GM18907 (cell line): ENCODE data around the gene NUMA1.

ENCODE experiments used
- ATAC-seq: cut with Tn5 transposase; IDR thresholded peaks from one replicate; pipeline ENCODE4 v1.9.1; 2021; ENCODE audit warnings: mild to moderate bottlenecking, moderate library complexity; ENCODE audit not compliant: unreplicated experiment

NUMA1 gene

DNA sequence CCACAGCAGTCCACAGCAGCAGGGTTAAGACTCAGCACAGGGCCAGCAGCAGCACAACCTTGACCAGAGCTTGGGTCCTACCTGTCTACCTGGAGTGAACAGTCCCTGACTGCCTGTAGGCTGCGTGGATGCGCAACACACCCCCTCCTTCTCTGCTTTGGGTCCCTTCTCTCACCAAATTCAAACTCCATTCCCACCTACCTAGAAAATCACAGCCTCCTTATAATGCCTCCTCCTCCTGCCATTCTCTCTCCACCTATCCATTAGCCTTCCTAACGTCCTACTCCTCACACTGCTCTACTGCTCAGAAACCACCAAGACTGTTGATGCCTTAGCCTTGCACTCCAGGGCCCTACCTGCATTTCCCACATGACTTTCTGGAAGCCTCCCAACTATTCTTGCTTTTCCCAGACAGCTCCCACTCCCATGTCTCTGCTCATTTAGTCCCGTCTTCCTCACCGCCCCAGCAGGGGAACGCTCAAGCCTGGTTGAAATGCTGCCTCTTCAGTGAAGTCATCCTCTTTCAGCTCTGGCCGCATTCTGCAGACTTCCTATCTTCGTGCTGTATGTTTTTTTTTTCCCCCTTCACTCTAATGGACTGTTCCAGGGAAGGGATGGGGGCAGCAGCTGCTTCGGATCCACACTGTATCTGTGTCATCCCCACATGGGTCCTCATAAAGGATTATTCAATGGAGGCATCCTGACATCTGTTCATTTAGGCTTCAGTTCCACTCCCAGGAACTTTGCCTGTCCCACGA lies 78.3 kb downstream of the NUMA1 start:
- ATAC-seq, result no peak

DNA sequence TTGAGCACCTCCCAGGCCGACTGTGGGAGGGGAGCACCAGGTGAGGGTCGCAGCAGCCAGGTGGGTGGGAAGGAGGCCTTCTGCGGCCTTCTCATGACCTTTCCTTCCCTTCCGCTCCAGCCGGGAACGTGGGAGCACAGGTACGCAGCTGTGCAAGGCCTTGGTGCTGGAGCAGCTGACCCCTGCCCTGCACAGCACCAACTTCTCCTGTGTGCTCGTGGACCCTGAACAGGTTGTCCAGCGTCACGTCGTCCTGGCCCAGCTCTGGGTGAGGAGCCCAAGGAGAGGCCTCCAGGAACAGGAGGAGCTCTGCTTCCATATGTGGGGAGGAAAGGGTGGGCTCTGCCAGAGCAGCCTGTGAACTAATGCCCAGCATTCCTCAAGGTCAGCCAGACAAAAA lies 79.1 kb downstream of the NUMA1 start:
- ATAC-seq, result no peak

DNA sequence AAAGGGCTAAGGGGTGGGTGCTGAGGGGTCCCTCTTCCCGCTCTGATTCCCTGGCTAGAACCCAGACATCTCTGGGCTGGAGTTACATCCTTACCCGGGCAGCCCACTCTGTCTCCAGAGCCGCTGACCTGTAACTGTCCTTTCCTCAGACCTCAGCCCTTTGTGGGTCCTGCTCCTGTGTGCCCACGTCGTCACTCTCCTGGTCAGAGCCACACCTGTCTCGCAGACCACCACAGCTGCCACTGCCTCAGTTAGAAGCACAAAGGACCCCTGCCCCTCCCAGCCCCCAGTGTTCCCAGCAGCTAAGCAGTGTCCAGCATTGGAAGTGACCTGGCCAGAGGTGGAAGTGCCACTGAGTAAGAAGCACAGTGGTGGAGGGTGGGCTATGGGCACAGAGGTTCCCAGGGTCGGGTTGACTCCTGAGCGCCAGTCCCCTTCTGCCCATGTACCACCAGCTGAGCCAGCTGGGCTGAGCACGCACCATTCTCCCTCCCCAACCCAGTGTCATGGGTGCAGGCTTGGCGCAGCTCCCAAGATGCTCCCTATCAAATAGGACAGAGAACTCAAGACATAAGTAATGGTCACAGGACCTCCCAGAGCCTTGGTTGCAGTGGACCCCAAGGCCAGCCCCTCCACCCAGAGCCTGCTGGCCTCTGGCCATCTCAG lies 80.0 kb downstream of the NUMA1 start:
- ATAC-seq, result no peak

DNA sequence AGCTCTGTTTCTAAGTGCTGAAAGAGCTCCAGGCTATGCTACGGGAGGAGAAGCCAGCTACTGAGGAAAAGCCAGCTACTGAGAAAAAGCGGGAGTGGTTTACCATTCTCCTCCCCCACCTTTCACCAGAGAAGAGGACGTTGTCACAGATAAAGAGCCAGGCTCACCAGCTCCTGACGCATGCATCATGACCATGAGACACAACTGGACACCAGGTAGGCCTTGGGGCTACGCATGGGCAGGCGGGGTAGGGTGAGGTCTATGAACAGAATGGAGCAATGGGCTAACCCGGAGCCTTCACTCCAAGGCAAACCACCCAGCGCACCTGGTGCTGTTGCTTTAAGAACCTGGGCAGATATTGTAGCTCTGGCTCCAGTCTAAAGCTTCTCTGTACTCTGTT lies 80.5 kb downstream of the NUMA1 start:
- ATAC-seq, result no peak

DNA sequence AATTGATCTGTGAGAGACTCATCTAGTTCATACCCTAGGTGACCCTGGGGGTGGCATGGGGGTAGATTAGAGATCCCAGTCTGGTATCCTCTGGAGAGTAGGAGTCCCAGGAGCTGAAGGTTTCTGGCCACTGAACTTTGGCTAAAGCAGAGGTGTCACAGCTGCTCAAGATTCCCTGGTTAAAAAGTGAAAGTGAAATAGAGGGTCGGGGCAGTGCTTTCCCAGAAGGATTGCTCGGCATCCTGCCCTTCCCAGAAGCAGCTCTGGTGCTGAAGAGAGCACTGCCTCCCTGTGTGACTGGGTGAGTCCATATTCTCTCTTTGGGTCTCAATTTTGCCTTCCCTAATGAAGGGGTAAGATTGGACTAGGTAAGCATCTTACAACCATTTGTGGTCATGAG lies 81.0 kb downstream of the NUMA1 start:
- ATAC-seq, result no peak

DNA sequence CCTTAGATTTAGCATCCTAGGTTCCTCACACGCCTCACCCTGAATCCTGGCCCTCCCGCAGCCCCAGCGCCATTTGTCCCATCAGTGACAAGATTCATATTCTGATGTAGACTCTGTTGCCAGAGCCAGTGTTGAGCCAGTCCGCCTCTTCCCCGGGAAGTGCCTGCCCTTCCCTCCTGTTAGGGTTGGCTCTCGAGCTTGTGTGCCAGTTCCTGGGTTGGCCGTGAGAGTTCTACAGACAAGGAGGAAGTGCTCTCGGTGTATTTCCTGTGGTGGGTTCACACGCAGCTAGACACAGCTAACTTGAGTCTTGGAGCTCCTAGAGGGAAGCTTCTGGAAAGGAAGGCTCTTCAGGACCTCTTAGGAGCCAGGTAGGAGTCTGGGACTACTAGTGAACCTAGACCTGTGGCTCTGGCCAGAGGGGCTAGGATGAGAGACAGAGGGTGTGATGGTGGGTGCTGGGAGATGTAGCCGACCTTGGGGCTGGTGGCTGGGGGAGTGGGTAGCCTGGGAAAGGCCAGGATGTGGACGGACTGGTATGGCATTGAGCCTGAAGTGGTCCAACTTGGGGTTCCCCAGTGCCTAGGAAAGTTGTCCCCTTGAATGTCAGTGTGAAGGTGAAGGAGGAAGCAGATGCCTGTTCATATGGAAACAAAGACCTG lies 81.6 kb downstream of the NUMA1 start, which contains the start of gene IL18BP:
TSS of gene IL18BP (plus strand) at position 261 of the 662 bp plus-strand sequence. CDS start 1,076 bp downstream, outside the sequence.
- no peak for ATAC-seq

DNA sequence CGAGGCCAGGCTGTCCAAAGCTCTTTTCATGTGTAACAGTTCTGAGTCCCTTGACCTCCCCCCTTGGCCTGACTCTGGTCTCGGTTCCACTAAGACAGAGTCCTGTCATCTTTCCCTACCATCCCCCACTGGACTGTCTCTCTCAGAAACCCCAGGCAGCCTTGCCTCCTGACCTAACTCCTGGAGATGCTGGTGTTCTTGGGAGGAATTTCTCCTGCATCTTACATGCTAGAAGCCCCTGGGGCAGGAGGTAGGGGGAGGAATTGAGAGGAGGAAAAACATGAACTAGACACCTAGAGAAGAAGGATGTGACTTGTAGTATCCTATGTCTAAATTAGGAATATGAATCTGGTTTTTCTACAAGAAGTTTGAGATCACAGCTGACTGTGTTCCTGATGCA lies 82.3 kb downstream of the NUMA1 start:
- ATAC-seq, result no peak

DNA sequence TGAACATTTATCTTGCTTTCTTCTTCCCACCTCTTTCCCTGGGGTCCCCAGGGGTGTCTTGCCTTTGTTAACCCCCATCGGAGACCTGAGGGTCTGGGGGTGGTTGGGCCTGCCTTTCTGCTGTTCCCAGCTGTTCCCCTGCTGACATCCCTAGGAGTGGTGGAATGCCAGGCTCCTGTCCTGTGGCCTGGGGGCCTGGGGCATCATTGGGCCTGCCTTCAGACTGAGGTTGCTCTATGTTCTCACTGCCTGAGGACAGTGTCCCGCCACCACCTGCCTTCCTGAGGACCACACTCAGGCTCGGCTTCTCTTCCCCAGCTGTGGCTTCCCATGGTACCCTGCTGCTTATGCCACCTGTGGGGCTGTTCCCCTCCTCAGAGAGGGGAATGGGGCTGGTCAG lies 82.7 kb downstream of the NUMA1 start:
- ATAC-seq, result no peak

DNA sequence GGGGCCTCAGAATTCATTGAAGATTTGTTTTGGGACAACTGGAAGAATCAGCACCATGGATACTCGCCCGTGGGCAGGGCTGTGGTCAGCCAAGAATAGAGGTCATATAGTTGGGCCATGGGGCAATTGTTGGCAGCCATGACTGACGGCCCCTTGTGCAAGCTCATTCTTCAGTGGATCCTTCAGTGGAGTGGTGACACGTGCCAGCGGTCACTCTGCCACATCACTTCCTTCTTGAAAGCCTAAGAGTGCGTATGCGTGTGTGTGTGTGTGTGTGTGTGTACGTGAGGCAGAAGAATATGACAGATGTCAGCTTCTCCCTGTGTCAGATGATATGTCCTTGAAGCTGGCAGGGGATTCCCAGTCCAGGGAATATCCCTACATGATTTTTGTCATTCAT lies 83.4 kb downstream of the NUMA1 start:
- ATAC-seq, result no peak

DNA sequence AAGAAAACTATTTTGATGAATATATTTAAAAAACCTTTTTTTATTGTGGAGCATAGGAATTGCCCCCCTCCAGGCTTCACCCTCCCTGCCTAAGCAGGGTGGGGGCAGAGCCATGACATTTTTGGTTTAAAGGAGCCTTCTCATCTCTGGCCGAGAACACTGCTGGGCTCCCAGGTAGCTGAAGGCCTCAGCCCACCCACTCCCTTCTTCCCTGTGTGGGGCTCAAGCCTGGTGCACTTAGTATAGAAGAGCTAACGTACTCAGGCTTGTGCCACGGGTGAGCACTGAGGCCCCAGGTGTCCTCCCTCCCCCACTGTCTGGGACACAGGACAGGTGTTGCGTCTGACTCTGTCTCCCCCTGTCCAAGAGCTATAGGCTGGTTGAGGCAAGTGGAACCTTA lies 83.8 kb downstream of the NUMA1 start:
- ATAC-seq, result no peak

DNA sequence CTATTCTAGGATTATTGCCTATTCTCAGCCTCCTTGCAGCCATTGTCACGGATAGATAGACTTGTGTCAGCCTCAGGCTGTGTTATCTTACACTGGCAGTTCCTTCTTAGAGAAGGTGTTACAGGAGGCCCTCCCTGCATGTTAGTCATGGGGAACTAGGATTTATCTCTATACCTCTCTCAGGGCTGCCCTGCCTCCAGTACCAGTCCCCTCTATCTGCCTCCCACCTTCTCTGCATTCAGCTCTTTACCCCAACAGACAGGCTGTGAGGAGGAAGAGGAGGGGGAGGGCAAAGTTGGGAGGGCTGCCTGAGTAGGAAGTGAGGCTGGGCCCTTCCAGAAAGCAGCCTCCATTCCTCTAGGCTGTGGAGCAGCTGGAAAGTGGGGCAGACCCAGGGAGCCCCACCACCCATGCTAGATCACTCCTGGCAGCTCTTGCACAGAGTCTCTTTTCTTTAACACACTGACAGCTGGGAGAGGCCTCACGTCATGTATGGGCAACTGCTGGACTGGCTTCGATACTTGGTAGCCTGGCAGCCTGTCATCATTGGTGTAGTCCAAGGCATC lies 84.5 kb downstream of the NUMA1 start:
- ATAC-seq, result no peak

DNA sequence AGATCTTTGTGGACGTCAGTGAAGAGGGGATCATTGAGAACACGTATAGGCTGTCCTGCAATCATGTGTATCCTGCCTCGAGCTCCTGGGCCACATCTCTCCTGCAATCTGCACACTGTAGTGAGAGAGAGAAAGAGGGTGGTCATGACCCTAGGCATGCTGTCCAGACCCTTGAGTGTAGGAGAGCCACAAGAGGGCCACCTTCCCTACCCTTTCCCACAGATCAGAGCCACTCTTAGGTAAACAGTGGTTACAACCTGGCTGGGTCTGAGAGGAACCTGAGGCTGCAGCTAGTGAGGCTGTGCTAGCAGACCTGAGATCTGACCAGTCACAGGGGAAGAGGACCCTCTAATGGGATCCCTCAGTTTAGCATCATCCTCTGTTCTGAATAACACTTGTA lies 85.6 kb downstream of the NUMA1 start:
- ATAC-seq, result no peak

DNA sequence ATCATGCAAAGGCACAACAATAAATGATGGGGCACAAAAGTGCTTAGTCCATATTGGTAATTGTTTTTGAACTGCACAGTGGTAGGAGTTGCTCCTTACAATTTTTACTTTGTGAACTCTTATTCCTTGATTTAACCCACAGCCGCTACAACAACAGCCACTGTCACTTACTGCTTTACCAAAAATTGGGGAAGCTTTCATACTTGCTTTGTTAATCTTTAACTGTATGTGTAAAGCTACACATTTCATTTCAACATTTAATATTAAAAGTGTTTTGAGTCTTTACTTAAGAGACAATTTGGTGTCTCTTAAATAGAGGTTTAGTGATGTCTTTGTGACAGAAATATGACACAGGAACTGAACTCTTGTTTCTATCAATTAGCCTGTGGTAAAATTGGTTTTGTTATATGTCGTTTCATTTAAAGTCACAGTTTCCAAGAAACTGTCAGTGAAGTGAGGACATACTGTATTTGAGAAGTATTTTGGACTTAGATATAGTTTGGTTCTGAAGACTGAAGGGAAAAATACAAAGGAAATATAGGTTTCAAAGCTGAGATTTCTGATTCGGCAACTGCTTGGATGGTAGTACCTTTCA lies 88.1 kb downstream of the NUMA1 start:
- no peak for ATAC-seq

DNA sequence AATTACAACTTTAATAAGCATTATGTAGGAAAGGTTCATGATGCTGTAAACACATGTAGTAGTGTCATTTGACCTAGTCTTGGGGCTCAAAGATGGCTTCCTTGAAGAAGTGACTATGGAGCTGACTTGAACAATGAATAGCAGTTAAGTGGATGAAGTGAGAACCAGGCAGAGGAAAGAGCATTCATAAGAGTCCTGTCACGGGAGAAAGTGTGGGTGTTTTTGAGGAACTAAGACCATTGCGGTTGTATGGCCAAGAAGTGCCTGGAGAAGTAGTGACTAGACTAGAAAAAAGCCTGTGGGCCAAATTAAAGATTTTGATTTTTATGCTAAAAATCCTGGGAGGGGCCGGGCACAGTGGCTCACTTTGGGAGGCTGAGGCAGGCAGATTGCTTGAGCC lies 88.8 kb downstream of the NUMA1 start:
- peak; percentile 57 for ATAC-seq

DNA sequence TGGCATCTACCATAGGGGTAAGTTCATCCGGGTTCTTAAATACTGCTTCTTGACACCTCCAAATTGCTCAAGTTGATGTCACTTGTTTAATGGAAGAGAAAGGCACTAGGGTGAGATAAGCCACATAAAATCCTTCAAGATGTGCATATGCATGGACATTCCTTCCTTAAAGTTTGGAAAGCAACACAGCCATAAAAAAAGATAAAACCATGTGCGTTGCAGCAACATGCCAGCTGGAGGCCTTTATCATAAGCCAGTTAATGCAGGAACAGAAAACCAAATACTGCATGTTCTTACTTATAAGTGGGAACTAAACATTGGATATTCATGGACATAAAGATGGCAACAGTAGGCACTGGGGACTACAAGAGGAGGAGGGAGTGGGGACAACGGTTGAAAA lies 89.6 kb downstream of the NUMA1 start:
- ATAC-seq, result no peak

DNA sequence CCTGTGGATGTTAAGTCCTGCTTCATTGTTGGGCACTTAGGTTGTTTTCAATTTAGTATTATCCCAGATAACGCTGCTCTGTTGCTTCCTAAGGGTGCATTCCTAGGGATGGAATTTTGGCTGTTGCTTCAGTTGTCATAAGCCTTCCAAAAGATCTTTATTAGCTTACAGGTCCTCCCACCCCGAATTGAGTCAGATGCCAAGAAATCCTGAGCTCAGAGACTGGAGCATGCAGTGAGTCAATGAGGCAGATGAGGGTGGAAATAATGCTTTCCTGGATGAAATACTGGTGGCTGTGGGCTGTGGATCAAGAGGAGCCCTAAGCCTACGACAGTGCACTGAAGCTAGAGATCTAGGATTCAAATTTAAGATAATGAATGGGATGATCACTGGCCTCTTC lies 92.3 kb downstream of the NUMA1 start:
- ATAC-seq, result no peak

DNA sequence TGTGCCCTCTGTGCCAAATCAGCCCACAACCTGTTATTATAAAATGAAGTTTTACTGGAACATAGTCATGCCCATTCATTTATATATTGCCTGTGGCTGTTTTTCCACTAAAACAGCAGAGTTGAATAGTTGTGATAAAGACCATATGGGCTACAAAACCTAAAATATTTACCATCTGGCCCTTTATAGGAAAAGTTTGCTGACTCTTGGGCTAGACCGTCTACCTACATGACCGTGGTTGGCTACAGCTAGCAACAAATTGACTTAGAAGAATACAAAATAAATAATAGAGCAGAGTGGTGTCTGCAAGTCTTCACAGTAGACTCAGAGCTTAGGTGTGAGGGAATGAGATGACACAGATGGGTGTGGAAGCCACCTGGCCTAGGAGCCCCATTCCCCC lies 92.8 kb downstream of the NUMA1 start:
- no peak for ATAC-seq

DNA sequence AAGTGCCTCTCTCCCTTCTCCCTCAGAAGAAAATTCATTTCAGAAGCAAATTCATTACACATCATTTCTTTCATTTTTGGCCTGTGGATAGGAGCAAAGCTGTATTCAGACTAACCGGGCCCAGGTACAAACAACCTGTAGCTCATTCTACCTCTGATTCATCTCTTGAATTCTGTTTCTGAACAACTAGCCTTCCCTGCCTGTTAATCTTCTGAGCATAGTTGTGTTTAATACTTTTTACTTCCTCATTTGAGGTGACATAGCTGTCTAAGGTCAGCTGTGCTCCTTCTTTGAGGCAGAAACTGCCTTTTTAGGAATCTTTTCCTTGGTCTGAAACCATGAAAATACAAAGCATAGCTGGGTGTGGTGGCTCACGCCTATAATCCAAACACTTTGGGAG lies 94.2 kb downstream of the NUMA1 start:
- ATAC-seq, result no peak

DNA sequence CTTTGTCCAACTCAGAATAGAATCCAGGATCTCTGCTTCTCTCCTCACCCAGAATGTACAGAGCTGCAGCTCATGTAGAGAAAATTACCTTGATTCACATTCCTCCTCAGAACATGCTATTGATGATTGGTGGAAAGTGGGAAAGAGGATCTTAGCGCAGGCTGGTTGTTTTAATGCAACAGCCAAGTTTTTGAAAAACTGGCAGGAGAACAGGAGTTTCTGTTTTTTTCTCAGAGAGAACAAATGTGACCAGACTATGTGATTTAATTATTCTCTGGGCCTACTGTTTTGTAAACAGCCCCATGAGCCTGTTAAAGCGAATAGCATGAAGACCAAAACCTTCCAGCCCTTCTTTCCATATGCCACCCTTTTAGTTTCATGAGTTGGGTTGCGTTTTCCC lies 100.7 kb downstream of the NUMA1 start:
- no peak for ATAC-seq

DNA sequence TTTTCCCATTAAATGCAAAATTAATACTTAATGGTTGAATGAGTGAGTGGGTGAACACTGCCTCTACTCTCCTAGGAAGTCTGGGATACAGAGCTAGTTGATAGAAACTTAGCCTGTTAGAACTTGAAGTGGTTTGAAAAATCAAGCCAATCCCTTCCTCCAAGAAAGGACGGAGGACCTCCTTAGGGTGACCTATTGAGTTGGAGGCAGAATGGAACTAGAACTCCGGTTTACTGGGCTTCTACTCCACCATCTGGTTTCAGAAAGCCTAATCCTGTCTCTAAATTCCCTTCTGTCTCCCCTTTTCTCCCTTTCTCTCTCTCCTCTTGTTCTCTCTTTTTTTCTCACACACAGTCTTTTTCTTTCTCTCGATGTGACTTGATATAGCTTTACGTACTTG lies 101.2 kb downstream of the NUMA1 start:
- no peak for ATAC-seq

DNA sequence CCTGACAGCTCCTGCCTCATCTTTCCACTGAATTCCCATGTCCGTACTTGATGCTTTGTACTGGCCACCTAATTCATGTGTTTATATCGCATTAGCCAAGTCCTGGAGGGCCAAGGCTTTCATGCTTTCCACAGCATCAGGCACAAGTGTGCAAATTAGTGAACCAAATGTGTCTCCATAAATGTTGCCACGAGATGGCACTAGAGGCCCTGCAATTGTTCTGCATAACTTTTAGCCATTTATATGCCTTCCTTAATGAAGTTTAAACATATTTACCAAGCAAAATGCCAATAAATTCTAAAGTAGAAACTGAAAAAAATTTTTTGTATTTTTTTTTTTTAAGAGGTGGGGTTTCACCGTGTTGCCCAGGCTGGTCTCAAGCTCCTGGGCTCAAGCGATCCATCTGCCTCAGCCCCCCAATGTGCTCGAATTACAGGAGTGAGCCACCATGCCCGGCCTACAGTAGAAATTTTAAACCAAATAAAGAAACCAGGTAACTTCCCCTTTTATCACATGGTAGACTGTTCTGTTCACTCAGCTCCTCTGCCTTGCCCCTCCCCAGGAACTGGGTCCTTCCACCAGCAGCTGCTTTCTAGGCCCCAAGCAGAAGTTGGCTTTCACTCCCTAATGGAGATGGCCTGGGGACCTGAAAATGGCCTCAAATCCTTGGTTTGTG lies 102.5 kb downstream of the NUMA1 start:
- no peak for ATAC-seq
